ENCODE results near the gene EPHB6.

Gene EPHB6

GRCh38 chr7:142851919-142852318 lies 3.0 kb upstream of the EPHB6 start:
- Mint-ChIP-seq H3K4me1 (ENCODE audit: low read depth) (peaks cover 13% of the 10 kb centered on the region), H3K36me3 (ENCODE audit: low read depth) (no peaks in the 10 kb centered on the region), H3K27ac (no peak overlapping the region), H3K4me3 (no peak overlapping the region), H3K27me3 (ENCODE audit: low read depth) (peaks cover 52% of the 10 kb centered on the region), H3K9me3 (no peaks in the 10 kb centered on the region)

GRCh38 chr7:142853739-142854371 lies 1.0 kb upstream of the EPHB6 start:
- peaks cover 38% of the 10 kb centered on the region for H3K27me3 Mint-ChIP-seq (ENCODE audit: low read depth)
- H3K4me1 Mint-ChIP-seq (ENCODE audit: low read depth), result peaks cover 13% of the 10 kb centered on the region
- H3K27ac Mint-ChIP-seq, result peak overlapping the region; percentile 71
- no peaks in the 10 kb centered on the region for H3K36me3 Mint-ChIP-seq (ENCODE audit: low read depth)
- H3K9me3 Mint-ChIP-seq, result no peaks in the 10 kb centered on the region
- H3K4me3 Mint-ChIP-seq, result peak overlapping the region; percentile 96

- Mint-ChIP-seq H3K27me3 (ENCODE audit: low read depth) (peaks cover 40% of the 10 kb centered on the region), H3K9me3 (no peaks in the 10 kb centered on the region), H3K4me3 (peak overlapping the region; percentile 62), H3K4me1 (ENCODE audit: low read depth) (peaks cover 13% of the 10 kb centered on the region), H3K36me3 (ENCODE audit: low read depth) (no peaks in the 10 kb centered on the region), H3K27ac (no peak overlapping the region)
Measured at GRCh38 chr7:142855114-142855743, 353 bp downstream of the EPHB6 start.

- peaks cover 11% of the 10 kb centered on the region for H3K4me1 Mint-ChIP-seq (ENCODE audit: low read depth)
- peaks cover 44% of the 10 kb centered on the region for H3K27me3 Mint-ChIP-seq (ENCODE audit: low read depth)
- H3K27ac Mint-ChIP-seq, result no peak overlapping the region
- no peaks in the 10 kb centered on the region for H3K36me3 Mint-ChIP-seq (ENCODE audit: low read depth)
- no peaks in the 10 kb centered on the region for H3K9me3 Mint-ChIP-seq
- peak overlapping the region; percentile 62 for H3K4me3 Mint-ChIP-seq
Measured at GRCh38 chr7:142855756-142856564, 1.1 kb downstream of the EPHB6 start.

- no peaks in the 10 kb centered on the region for H3K9me3 Mint-ChIP-seq
- H3K27ac Mint-ChIP-seq, result no peak overlapping the region
- peaks cover 11% of the 10 kb centered on the region for H3K4me1 Mint-ChIP-seq (ENCODE audit: low read depth)
- H3K27me3 Mint-ChIP-seq (ENCODE audit: low read depth), result peaks cover 49% of the 10 kb centered on the region
- peak overlapping the region; percentile 28 for H3K4me3 Mint-ChIP-seq
- no peaks in the 10 kb centered on the region for H3K36me3 Mint-ChIP-seq (ENCODE audit: low read depth)
Measured at GRCh38 chr7:142856565-142857245, 1.8 kb downstream of the EPHB6 start.

- Mint-ChIP-seq H3K36me3 (ENCODE audit: low read depth) (no peaks in the 10 kb centered on the region), H3K9me3 (no peaks in the 10 kb centered on the region), H3K4me3 (no peak overlapping the region), H3K27ac (no peak overlapping the region), H3K4me1 (ENCODE audit: low read depth) (peaks cover 11% of the 10 kb centered on the region), H3K27me3 (ENCODE audit: low read depth) (peaks cover 46% of the 10 kb centered on the region)
Measured at GRCh38 chr7:142857625-142858024, 2.7 kb downstream of the EPHB6 start.

- peaks cover 5% of the 10 kb centered on the region for H3K4me1 Mint-ChIP-seq (ENCODE audit: low read depth)
- H3K4me3 Mint-ChIP-seq, result no peak overlapping the region
- peaks cover 38% of the 10 kb centered on the region for H3K27me3 Mint-ChIP-seq (ENCODE audit: low read depth)
- no peaks in the 10 kb centered on the region for H3K36me3 Mint-ChIP-seq (ENCODE audit: low read depth)
- no peak overlapping the region for H3K27ac Mint-ChIP-seq
- H3K9me3 Mint-ChIP-seq, result no peaks in the 10 kb centered on the region
Measured at GRCh38 chr7:142859411-142859810, 4.5 kb downstream of the EPHB6 start.

GRCh38 chr7:142859829-142860228 lies 5.0 kb downstream of the EPHB6 start:
- no peak overlapping the region for H3K4me3 Mint-ChIP-seq
- no peaks in the 10 kb centered on the region for H3K9me3 Mint-ChIP-seq
- no peaks in the 10 kb centered on the region for H3K36me3 Mint-ChIP-seq (ENCODE audit: low read depth)
- H3K27me3 Mint-ChIP-seq (ENCODE audit: low read depth), result peaks cover 38% of the 10 kb centered on the region
- H3K27ac Mint-ChIP-seq, result no peak overlapping the region
- H3K4me1 Mint-ChIP-seq (ENCODE audit: low read depth), result peaks cover 4% of the 10 kb centered on the region

GRCh38 chr7:142860968-142861367 lies 6.1 kb downstream of the EPHB6 start:
- H3K27me3 Mint-ChIP-seq (ENCODE audit: low read depth), result peaks cover 31% of the 10 kb centered on the region
- no peaks in the 10 kb centered on the region for H3K36me3 Mint-ChIP-seq (ENCODE audit: low read depth)
- no peaks in the 10 kb centered on the region for H3K9me3 Mint-ChIP-seq
- H3K4me3 Mint-ChIP-seq, result no peak overlapping the region
- peaks cover 2% of the 10 kb centered on the region for H3K4me1 Mint-ChIP-seq (ENCODE audit: low read depth)
- no peak overlapping the region for H3K27ac Mint-ChIP-seq

- Mint-ChIP-seq H3K4me3 (no peak overlapping the region), H3K9me3 (no peaks in the 10 kb centered on the region), H3K27ac (no peak overlapping the region), H3K36me3 (ENCODE audit: low read depth) (no peaks in the 10 kb centered on the region), H3K27me3 (ENCODE audit: low read depth) (peaks cover 23% of the 10 kb centered on the region), H3K4me1 (ENCODE audit: low read depth) (no peaks in the 10 kb centered on the region)
Measured at GRCh38 chr7:142862351-142862750, 7.5 kb downstream of the EPHB6 start.

- H3K27me3 Mint-ChIP-seq (ENCODE audit: low read depth), result peaks cover 23% of the 10 kb centered on the region
- H3K9me3 Mint-ChIP-seq, result no peaks in the 10 kb centered on the region
Measured at GRCh38 chr7:142862786-142863400, 8.0 kb downstream of the EPHB6 start.

GRCh38 chr7:142863891-142864685 lies 9.2 kb downstream of the EPHB6 start:
- H3K4me1 Mint-ChIP-seq (ENCODE audit: low read depth), result no peaks in the 10 kb centered on the region

More at GRCh38 chr7:142862786-142863400, 8.0 kb downstream of the EPHB6 start:
- Mint-ChIP-seq H3K36me3 (ENCODE audit: low read depth) (no peaks in the 10 kb centered on the region), H3K4me3 (no peak overlapping the region), H3K27ac (no peak overlapping the region), H3K4me1 (ENCODE audit: low read depth) (no peaks in the 10 kb centered on the region)

GRCh38 chr7:142864980-142865747 lies 10.3 kb downstream of the EPHB6 start:
- H3K9me3 Mint-ChIP-seq, result no peaks in the 10 kb centered on the region
- no peak overlapping the region for H3K4me3 Mint-ChIP-seq
- H3K27ac Mint-ChIP-seq, result no peak overlapping the region
- peaks cover 12% of the 10 kb centered on the region for H3K27me3 Mint-ChIP-seq (ENCODE audit: low read depth)
- H3K4me1 Mint-ChIP-seq (ENCODE audit: low read depth), result no peaks in the 10 kb centered on the region
- H3K36me3 Mint-ChIP-seq (ENCODE audit: low read depth), result no peaks in the 10 kb centered on the region

More at GRCh38 chr7:142863891-142864685, 9.2 kb downstream of the EPHB6 start:
- Mint-ChIP-seq H3K27me3 (ENCODE audit: low read depth) (peaks cover 19% of the 10 kb centered on the region), H3K9me3 (no peaks in the 10 kb centered on the region), H3K4me3 (no peak overlapping the region), H3K36me3 (ENCODE audit: low read depth) (no peaks in the 10 kb centered on the region), H3K27ac (no peak overlapping the region)
